Esophagus muscularis mucosa (tissue), 3 donors: ENCODE results near the gene CDH4.

Source experiments
- CTCF ChIP-seq, 3 experiments: fragments of 200-600 bp in 2 of 3; fragments of 450-650 bp in 1 of 3; sonication (generic) in 2 of 3; IDR thresholded peaks; one replicate each; pipeline ENCODE4 v1.5.1; 2017 to 2019; ENCODE audit warnings: antibody characterized with exemption in 3 of 3, mild to moderate bottlenecking in 2 of 3, moderate library complexity in 1 of 3
- EP300 ChIP-seq: sonication (generic); formaldehyde crosslinking; IDR thresholded peaks from one replicate; pipeline ENCODE4 v1.6.1; 2017; ENCODE audit warnings: antibody characterized with exemption

GRCh38 chr20:61775423-61775822 lies 523.4 kb downstream of the CDH4 start:
- TF ChIP-seq CTCF (IDR thresholded peaks at IDR 0.05) (no peak), EP300 (no peak)
